Measurements from ENCODE around the gene EFNA4.

EFNA4 gene

GRCh38 chr1:155052439-155053395 lies 10.8 kb upstream of the EFNA4 start:
- no peak for DNase-seq

GRCh38 chr1:155053531-155054105 lies 9.9 kb upstream of the EFNA4 start:
- no peak for DNase-seq

GRCh38 chr1:155057104-155057503 lies 6.4 kb upstream of the EFNA4 start:
- DNase-seq, result no peak

GRCh38 chr1:155057788-155058211 lies 5.7 kb upstream of the EFNA4 start:
- DNase-seq, result no peak

- DNase-seq, result no peak
Measured at GRCh38 chr1:155060736-155061135, 2.8 kb upstream of the EFNA4 start.

- peak; percentile 89 for DNase-seq
Measured at GRCh38 chr1:155061381-155062150, 2.0 kb upstream of the EFNA4 start.

- DNase-seq, result no peak
Measured at GRCh38 chr1:155062151-155062686, 1.3 kb upstream of the EFNA4 start.

- peak; percentile 64 for DNase-seq
Measured at GRCh38 chr1:155062702-155063411, 683 bp upstream of the EFNA4 start.

GRCh38 chr1:155064111-155064831 lies 731 bp downstream of the EFNA4 start:
- no peak for DNase-seq

- DNase-seq, result no peak
Measured at GRCh38 chr1:155064832-155065429, 1.4 kb downstream of the EFNA4 start.

- DNase-seq, result no peak
Measured at GRCh38 chr1:155066777-155067176, 3.2 kb downstream of the EFNA4 start.

GRCh38 chr1:155068599-155068998 lies 5.1 kb downstream of the EFNA4 start:
- no peak for DNase-seq

- DNase-seq, result no peak
Measured at GRCh38 chr1:155069551-155070157, 6.1 kb downstream of the EFNA4 start.

- DNase-seq, result no peak
Measured at GRCh38 chr1:155070158-155070621, 6.7 kb downstream of the EFNA4 start.

GRCh38 chr1:155070721-155071569 lies 7.4 kb downstream of the EFNA4 start:
- DNase-seq, result peak; percentile 64

GRCh38 chr1:155071701-155072100 lies 8.2 kb downstream of the EFNA4 start:
- no peak for DNase-seq

- DNase-seq, result no peak
Measured at GRCh38 chr1:155072531-155073289, 9.2 kb downstream of the EFNA4 start.

GRCh38 chr1:155073377-155074242 lies 10.1 kb downstream of the EFNA4 start:
- no peak for DNase-seq
